ENCODE results near the gene BBS4. TPM values are rescaled to one million over a fixed set of nuclear protein-coding genes. Genes with fewer than 3 reads are reported as not detected.

The BBS4 gene
- total and polyA plus RNA-seq, 9 donors: 17.8 to 30.2 (median 23.4) TPM

DNA sequence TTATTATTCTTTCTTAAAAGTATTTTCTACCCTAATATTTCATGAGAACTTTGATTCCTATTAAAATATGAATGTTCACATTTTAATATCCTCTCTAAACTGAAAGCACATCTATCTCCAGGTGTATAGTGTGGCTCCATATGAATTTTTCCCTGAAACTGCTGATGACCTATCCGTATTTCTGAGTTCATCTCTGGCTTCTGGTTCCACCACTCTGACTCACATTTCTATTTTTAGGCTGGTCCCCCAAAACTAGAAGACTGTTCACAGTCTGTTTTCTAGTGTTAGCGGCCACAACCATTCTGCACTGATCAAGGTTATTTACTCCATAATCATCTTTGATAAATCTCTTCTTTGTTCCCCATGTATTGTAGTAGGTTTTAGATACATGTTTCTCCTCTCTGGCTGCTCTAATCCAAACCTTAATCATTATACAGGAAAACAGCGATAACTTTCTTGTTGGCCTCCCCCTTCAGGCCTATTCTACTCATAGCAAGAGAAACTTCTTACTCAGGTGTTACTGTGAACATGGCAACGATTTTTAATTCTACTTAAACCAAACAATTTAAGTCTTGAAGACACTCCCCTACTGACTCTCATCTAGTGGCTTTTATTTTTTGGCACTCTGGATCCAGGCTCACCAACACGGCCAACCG lies 84.8 kb downstream of the BBS4 start:
- H3K36me3 ChIP-seq: no peaks in the 10 kb centered on the region
- WGBS, 3 donors: 79 to 89% (median 84%) methylated on average over 6 of the region's 6 CpGs
- H3K9me3 ChIP-seq: no peaks in the 10 kb centered on the region
- H3K27ac ChIP-seq: no peak overlapping the region
- H3K4me3 ChIP-seq: no peak overlapping the region
- no peaks in the 10 kb centered on the region for H3K4me1 ChIP-seq (ENCODE audit: insufficient read depth)
- intact Hi-C loops (cut with DNase I): no loop called here
- no peak for DNase-seq
- TF ChIP-seq, protein P1, sequence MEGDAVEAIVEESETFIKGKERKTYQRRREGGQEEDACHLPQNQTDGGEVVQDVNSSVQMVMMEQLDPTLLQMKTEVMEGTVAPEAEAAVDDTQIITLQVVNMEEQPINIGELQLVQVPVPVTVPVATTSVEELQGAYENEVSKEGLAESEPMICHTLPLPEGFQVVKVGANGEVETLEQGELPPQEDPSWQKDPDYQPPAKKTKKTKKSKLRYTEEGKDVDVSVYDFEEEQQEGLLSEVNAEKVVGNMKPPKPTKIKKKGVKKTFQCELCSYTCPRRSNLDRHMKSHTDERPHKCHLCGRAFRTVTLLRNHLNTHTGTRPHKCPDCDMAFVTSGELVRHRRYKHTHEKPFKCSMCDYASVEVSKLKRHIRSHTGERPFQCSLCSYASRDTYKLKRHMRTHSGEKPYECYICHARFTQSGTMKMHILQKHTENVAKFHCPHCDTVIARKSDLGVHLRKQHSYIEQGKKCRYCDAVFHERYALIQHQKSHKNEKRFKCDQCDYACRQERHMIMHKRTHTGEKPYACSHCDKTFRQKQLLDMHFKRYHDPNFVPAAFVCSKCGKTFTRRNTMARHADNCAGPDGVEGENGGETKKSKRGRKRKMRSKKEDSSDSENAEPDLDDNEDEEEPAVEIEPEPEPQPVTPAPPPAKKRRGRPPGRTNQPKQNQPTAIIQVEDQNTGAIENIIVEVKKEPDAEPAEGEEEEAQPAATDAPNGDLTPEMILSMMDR (IDR thresholded peaks at IDR 0.05): no peak
- no peak for TF ChIP-seq POLR2A (IDR thresholded peaks at IDR 0.05)
- TF ChIP-seq EP300 (IDR thresholded peaks at IDR 0.05): no peak
- H3K27me3 ChIP-seq: no peaks in the 10 kb centered on the region

DNA sequence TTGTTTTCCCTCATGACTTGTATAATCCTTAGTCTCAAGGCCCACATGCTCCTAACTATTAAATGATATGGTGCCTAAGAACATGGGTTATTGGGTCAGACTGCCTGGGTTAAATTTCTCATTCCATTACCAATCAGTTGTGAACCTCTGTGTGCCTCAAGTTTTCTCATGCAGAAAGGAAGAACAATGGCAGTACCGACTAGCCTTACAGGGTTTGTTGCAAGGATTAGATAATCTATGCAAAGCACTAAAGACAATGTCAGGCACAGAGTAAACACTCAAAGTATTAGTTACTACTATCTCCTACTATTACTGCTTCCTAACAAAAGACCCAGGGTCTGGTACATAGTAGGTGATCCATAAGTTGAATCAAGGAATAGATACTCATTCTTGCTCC lies 85.3 kb downstream of the BBS4 start:
- intact Hi-C loops (cut with DNase I): no loop called here
- H3K36me3 ChIP-seq: no peaks in the 10 kb centered on the region
- 76 to 91% (median 81%) methylated on average over 1 of the region's 1 CpG for WGBS, 3 donors

GRCh38 chr15:72774696-72775383 lies 88.8 kb downstream of the BBS4 start:
- TF ChIP-seq, protein P1 (IDR thresholded peaks at IDR 0.05): no peak
- TF ChIP-seq EP300 (IDR thresholded peaks at IDR 0.05) (no peak), POLR2A (IDR thresholded peaks at IDR 0.05) (no peak)
- H3K27ac ChIP-seq: no peak overlapping the region
- no peak overlapping the region for H3K4me3 ChIP-seq
- H3K36me3 ChIP-seq: no peaks in the 10 kb centered on the region
- intact Hi-C loops (cut with DNase I): no loop called here
- no peaks in the 10 kb centered on the region for H3K4me1 ChIP-seq (ENCODE audit: insufficient read depth)
- 76 to 83% (median 82%) methylated on average over 2 of the region's 2 CpGs for WGBS, 3 donors
- H3K27me3 ChIP-seq: no peaks in the 10 kb centered on the region
- H3K9me3 ChIP-seq: no peaks in the 10 kb centered on the region
- no peak for DNase-seq

More for the DNA sequence above, 85.3 kb downstream of the BBS4 start:
- Histone ChIP-seq H3K27ac (no peak overlapping the region), H3K4me3 (no peak overlapping the region), H3K4me1 (ENCODE audit: insufficient read depth) (no peaks in the 10 kb centered on the region), H3K9me3 (no peaks in the 10 kb centered on the region), H3K27me3 (no peaks in the 10 kb centered on the region)
- no peak for DNase-seq
- no peak for TF ChIP-seq EP300 (IDR thresholded peaks at IDR 0.05)

DNA sequence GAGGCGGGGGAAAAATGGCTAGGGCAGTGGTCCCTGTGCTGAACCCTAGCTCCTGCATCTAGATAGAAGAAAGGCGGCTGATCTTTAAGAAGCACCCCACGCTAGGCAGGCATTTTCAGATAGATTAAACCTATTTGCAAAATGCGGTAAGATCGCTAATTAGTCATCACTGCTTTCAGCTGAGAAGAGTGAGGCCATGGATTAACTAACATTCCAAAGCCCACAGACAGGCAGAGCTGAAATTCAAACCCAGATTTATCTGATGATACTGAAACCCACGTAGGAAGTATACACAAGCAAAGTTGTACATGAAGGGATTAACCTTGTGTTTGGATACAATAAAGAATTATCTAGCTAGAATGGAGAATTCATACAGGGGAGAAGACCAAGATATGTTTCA lies 92.8 kb downstream of the BBS4 start:
- intact Hi-C loops (cut with DNase I): no loop called here
- TF ChIP-seq, protein P1 (IDR thresholded peaks at IDR 0.05): no peak
- TF ChIP-seq EP300 (IDR thresholded peaks at IDR 0.05) (no peak), POLR2A (IDR thresholded peaks at IDR 0.05) (no peak)
- Histone ChIP-seq H3K36me3 (no peaks in the 10 kb centered on the region), H3K4me3 (no peak overlapping the region), H3K27me3 (no peaks in the 10 kb centered on the region), H3K9me3 (no peaks in the 10 kb centered on the region), H3K4me1 (ENCODE audit: insufficient read depth) (peaks cover 6% of the 10 kb centered on the region), H3K27ac (no peak overlapping the region)
- DNase-seq: no peak
- WGBS, 3 donors: 84% methylated on average over 6 of the region's 6 CpGs

DNA sequence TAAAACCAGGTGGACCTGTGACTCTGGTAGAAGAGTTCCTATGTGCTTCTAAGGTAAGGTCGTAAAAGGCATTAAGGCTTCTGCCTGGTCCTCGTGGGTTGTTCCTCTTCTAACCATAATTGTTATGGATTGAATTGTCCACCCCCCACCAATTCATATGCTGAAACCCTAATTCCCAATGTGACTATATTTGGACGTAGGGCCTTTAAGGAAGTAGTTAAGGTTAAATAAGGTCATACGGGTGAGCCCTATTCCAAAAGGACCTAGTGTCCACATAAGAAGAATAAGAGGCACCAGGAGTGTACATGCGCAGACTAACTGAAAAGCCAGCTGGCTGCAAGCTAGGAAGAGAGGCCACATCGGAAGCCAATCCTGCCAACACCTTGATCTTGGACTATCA lies 95.6 kb downstream of the BBS4 start:
- H3K27ac ChIP-seq: no peak overlapping the region
- TF ChIP-seq POLR2A (IDR thresholded peaks at IDR 0.05) (no peak), EP300 (IDR thresholded peaks at IDR 0.05) (no peak)
- TF ChIP-seq, protein P1 (IDR thresholded peaks at IDR 0.05): no peak
- no peaks in the 10 kb centered on the region for H3K9me3 ChIP-seq
- H3K4me1 ChIP-seq (ENCODE audit: insufficient read depth): peaks cover 10% of the 10 kb centered on the region
- DNase-seq: no peak
- H3K27me3 ChIP-seq: no peaks in the 10 kb centered on the region
- H3K4me3 ChIP-seq: no peak overlapping the region
- intact Hi-C loops (cut with DNase I): loop anchor here in 3 of 4 donors (5.0 to 10.0 kb wide), 5 partner anchors 57 to 853 kb away; partner anchors contain the start of genes ARIH1 (in 1 of the 3) and NPTN (in 1 of the 3)
- WGBS, 3 donors: 85 to 89% (median 85%) methylated on average over 6 of the region's 6 CpGs
- H3K36me3 ChIP-seq: no peaks in the 10 kb centered on the region
